Globus pallidus (tissue), 1 donor: ENCODE measurements around the gene SERINC2.

Experiments
- DNase-seq: peaks from one replicate; pipeline ENCODE4 v3.0.0-alpha.2; 2015; ENCODE audit warnings: low spot score

Gene SERINC2

GRCh38 chr1:31412732-31413404 lies at the start of gene SERINC2:
SERINC2 (plus strand) TSS chr1:31413213; CDS start chr1:31413266, 53 bp downstream.
- DNase-seq: no peak

GRCh38 chr1:31364561-31365250 lies 48.3 kb upstream of the SERINC2 start:
- DNase-seq: no peak

- DNase-seq: no peak
Measured at GRCh38 chr1:31366796-31367195, 46.2 kb upstream of the SERINC2 start.

- DNase-seq: no peak
Measured at GRCh38 chr1:31368611-31369107, 44.4 kb upstream of the SERINC2 start.

GRCh38 chr1:31370021-31370420 lies 43.0 kb upstream of the SERINC2 start:
- DNase-seq: no peak

- DNase-seq: no peak
Measured at GRCh38 chr1:31370565-31370964, 42.4 kb upstream of the SERINC2 start.

GRCh38 chr1:31371121-31371959 lies 41.7 kb upstream of the SERINC2 start:
- no peak for DNase-seq

GRCh38 chr1:31372051-31372450 lies 41.0 kb upstream of the SERINC2 start:
- no peak for DNase-seq

- DNase-seq: no peak
Measured at GRCh38 chr1:31372751-31373055, 40.3 kb upstream of the SERINC2 start.

GRCh38 chr1:31373056-31373896 lies 39.7 kb upstream of the SERINC2 start, which contains the start of gene FABP3:
FABP3 (minus strand) TSS chr1:31373076; CDS start chr1:31373014, 62 bp downstream.
- DNase-seq: peak; percentile 68

GRCh38 chr1:31373897-31374486 lies 39.0 kb upstream of the SERINC2 start:
- DNase-seq: no peak

GRCh38 chr1:31374511-31375196 lies 38.4 kb upstream of the SERINC2 start:
- DNase-seq: no peak

- peak; percentile 93 for DNase-seq
Measured at GRCh38 chr1:31376375-31377134, 36.5 kb upstream of the SERINC2 start.

- no peak for DNase-seq
Measured at GRCh38 chr1:31377364-31377863, 35.6 kb upstream of the SERINC2 start.

GRCh38 chr1:31378001-31378400 lies 35.0 kb upstream of the SERINC2 start:
- no peak for DNase-seq

GRCh38 chr1:31380181-31380580 lies 32.8 kb upstream of the SERINC2 start:
- DNase-seq: peak; percentile 66

- DNase-seq: peak; percentile 46
Measured at GRCh38 chr1:31381394-31382294, 31.4 kb upstream of the SERINC2 start.

- DNase-seq: no peak
Measured at GRCh38 chr1:31382379-31382989, 30.5 kb upstream of the SERINC2 start.
